GM23338 (cell line): ENCODE data around the gene APC2. TPM values are rescaled to one million over a fixed set of nuclear protein-coding genes. Genes with fewer than 3 reads are reported as not detected.

Source experiments
- ATAC-seq: fragments of 200-7000 bp; cut with Tn5 transposase; 3 replicates; pipeline ENCODE4 v1.9.1; 2020
- DNase-seq: peaks from one replicate; pipeline ENCODE4 v3.0.0-alpha.2; 2015; ENCODE audit warnings: low spot score
- H2AFZ ChIP-seq: fragments of 200-600 bp; sonication (generic); 2 replicates; pipeline ENCODE4 v1.8.0; 2016; ENCODE audit warnings: antibody characterized with exemption, mild to moderate bottlenecking, moderate library complexity
- H3F3A ChIP-seq: fragments of 200-600 bp; sonication (generic); replicated peaks from 2 replicates; pipeline ENCODE4 v1.8.0; 2017; ENCODE audit warnings: antibody characterized with exemption, mixed run types, low read depth
- H3K27ac ChIP-seq: fragments of 200-600 bp; sonication (generic); 2 replicates; pipeline ENCODE4 v1.6.1; 2016; ENCODE audit warnings: low read depth
- H3K27me3 ChIP-seq: fragments of 200-600 bp; sonication (generic); 2 replicates; pipeline ENCODE4 v1.8.0; 2016; ENCODE audit warnings: mild to moderate bottlenecking, mixed run types, moderate library complexity; ENCODE audit not compliant: insufficient read depth
- H3K36me3 ChIP-seq: fragments of 200-600 bp; sonication (generic); 2 replicates; pipeline ENCODE4 v1.8.0; 2016; ENCODE audit warnings: mild to moderate bottlenecking; ENCODE audit not compliant: insufficient read depth
- H3K4me1 ChIP-seq: fragments of 200-600 bp; sonication (generic); 2 replicates; pipeline ENCODE4 v1.8.0; 2016; ENCODE audit warnings: mild to moderate bottlenecking, moderate library complexity; ENCODE audit not compliant: insufficient read depth
- H3K4me2 ChIP-seq: fragments of 200-600 bp; sonication (generic); 2 replicates; pipeline ENCODE4 v1.7.1; 2017; ENCODE audit warnings: mixed run types
- H3K4me3 ChIP-seq: fragments of 200-600 bp; sonication (generic); 2 replicates; pipeline ENCODE4 v1.6.1; 2016; ENCODE audit warnings: mixed run types
- H3K79me2 ChIP-seq: fragments of 200-600 bp; sonication (generic); replicated peaks from 2 replicates; pipeline ENCODE4 v1.8.0; 2017; ENCODE audit warnings: mild to moderate bottlenecking; ENCODE audit not compliant: insufficient read depth
- H3K9me2 ChIP-seq: fragments of 200-600 bp; sonication (generic); 2 replicates; pipeline ENCODE4 v1.8.0; 2017; ENCODE audit not compliant: insufficient read depth
- H4K20me1 ChIP-seq: fragments of 200-600 bp; sonication (generic); replicated peaks from 2 replicates; pipeline ENCODE4 v1.8.0; 2017; ENCODE audit warnings: mild to moderate bottlenecking; ENCODE audit not compliant: insufficient read depth
- H3K27ac Mint-ChIP-seq: 2 replicates; pipeline ENCODE4 v1.8.0; 2020; ENCODE audit warnings: inconsistent platforms, mild to moderate bottlenecking, moderate library complexity, mixed read lengths
- H3K27me3 Mint-ChIP-seq: 3 replicates; pipeline ENCODE4 v1.8.0; 2022; ENCODE audit warnings: low read depth, mild to moderate bottlenecking, moderate library complexity, mixed read lengths, inconsistent platforms; ENCODE audit not compliant: insufficient read depth, poor library complexity
- H3K36me3 Mint-ChIP-seq: 3 replicates; pipeline ENCODE4 v1.8.0; 2021; ENCODE audit warnings: low read depth, mild to moderate bottlenecking, inconsistent platforms, moderate library complexity, mixed read lengths
- H3K4me1 Mint-ChIP-seq: 3 replicates; pipeline ENCODE4 v1.8.0; 2020; ENCODE audit warnings: mild to moderate bottlenecking, inconsistent platforms, mixed read lengths
- H3K4me3 Mint-ChIP-seq: 3 replicates; pipeline ENCODE4 v1.8.0; 2021; ENCODE audit warnings: moderate library complexity, mild to moderate bottlenecking, inconsistent platforms, mixed read lengths
- H3K9me3 Mint-ChIP-seq: 3 replicates; pipeline ENCODE4 v1.8.0; 2020; ENCODE audit warnings: moderate library complexity, mild to moderate bottlenecking, inconsistent platforms, mixed read lengths
- CREB1 ChIP-seq: fragments of 250-450 bp; sonication (Bioruptor Pico); IDR thresholded peaks from 2 replicates; pipeline ENCODE4 v1.5.0; 2020; ENCODE audit warnings: low read depth, mild to moderate bottlenecking, moderate library complexity
- CTCF ChIP-seq, 2 experiments: fragments of 200-600 bp in 1 of 2; sonication (generic) in 1 of 2; conservative IDR thresholded peaks; 2 replicates each; pipeline versions ENCODE4 v1.5.1 to v1.6.1; 2016 to 2017; ENCODE audit warnings: antibody characterized with exemption in 2 of 2, low read depth in 2 of 2, mild to moderate bottlenecking in 2 of 2, moderate library complexity in 1 of 2
- ETS1 ChIP-seq: IDR thresholded peaks from 2 replicates; pipeline ENCODE4 v1.6.1; 2016; ENCODE audit warnings: antibody characterized with exemption
- EZH2 ChIP-seq: fragments of 200-600 bp; sonication (generic); IDR thresholded peaks from one replicate; pipeline ENCODE4 v1.8.0; 2017; ENCODE audit warnings: antibody characterized with exemption, mild to moderate bottlenecking, low read depth; ENCODE audit not compliant: unreplicated experiment
- EZH2phosphoT487 ChIP-seq: fragments of 200-600 bp; sonication (generic); IDR thresholded peaks from one replicate; pipeline ENCODE4 v1.8.1; 2018; ENCODE audit warnings: antibody characterized with exemption; ENCODE audit not compliant: unreplicated experiment
- JUNB ChIP-seq: IDR thresholded peaks from one replicate; pipeline ENCODE4 v1.6.1; 2016; ENCODE audit warnings: antibody characterized with exemption; ENCODE audit not compliant: unreplicated experiment
- NANOG ChIP-seq: IDR thresholded peaks from 2 replicates; pipeline ENCODE4 v1.6.1; 2016; ENCODE audit warnings: antibody characterized with exemption, borderline replicate concordance
- POLR2AphosphoS5 ChIP-seq: IDR thresholded peaks from 2 replicates; pipeline ENCODE4 v1.6.1; 2016; ENCODE audit warnings: antibody characterized with exemption, low read depth
- STAT1 ChIP-seq: IDR thresholded peaks from one replicate; pipeline ENCODE4 v1.6.1; 2016; ENCODE audit warnings: antibody characterized with exemption; ENCODE audit not compliant: unreplicated experiment
- ZNF114 ChIP-seq: fragments of 250-450 bp; sonication (Bioruptor Pico); IDR thresholded peaks from 2 replicates; pipeline ENCODE4 v1.5.0; 2020; ENCODE audit warnings: mild to moderate bottlenecking, moderate library complexity
- ZNF331 ChIP-seq: fragments of 250-450 bp; sonication (Bioruptor Pico); IDR thresholded peaks from 2 replicates; pipeline ENCODE4 v1.5.0; 2020; ENCODE audit warnings: low read depth, mild to moderate bottlenecking, moderate library complexity
- ZNF462 ChIP-seq: fragments of 250-450 bp; sonication (Bioruptor Pico); IDR thresholded peaks from 2 replicates; pipeline ENCODE4 v1.5.0; 2020; ENCODE audit warnings: mild to moderate bottlenecking, moderate library complexity
- polyA plus RNA-seq: library from polyadenylated mRNA; unstranded; fragments of >200 nt; fragmentation: Nextera tagmentation; extraction: Ambion mirVana; gene quantifications from 2 replicates; pipeline ENCODE4 v1.2.1, GENCODE V29; 2016
- total RNA-seq: library from RNA; depleted of rRNA; stranded (reverse); fragments of >200 nt; shearing (Covaris generic); gene quantifications from 2 replicates; pipeline ENCODE4 v1.2.3, GENCODE V29; 2014
- TF ChIP-seq, protein P1 (sequence below): IDR thresholded peaks from one replicate; pipeline ENCODE4 v1.6.1; 2018; ENCODE audit warnings: antibody characterized with exemption; ENCODE audit not compliant: unreplicated experiment

APC2 gene
- total and polyA plus RNA-seq, 2 experiments from 2014 or later, result 1.4 to 18.3 TPM

DNA sequence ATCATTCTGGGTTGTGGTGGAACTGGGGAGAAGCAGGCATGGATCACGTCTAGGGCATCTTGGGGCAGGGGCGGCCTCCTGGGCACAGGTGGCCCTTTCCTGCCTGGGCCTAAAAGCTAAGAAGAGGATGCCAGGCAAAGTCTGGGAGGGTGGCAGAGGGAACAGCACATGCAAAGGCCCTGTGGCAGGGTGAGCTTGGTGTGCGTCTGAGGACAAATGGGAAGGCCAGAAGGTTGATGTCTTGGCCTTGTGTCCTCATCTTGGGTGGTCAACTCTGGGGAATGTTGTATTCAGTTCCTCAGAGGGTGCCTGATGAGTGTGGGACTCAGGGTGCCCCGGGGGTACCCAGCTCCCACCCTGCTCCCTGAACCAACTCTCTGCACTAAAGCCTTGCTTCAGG is 68.5 kb downstream of the APC2 start:
- ATAC-seq, result no peak
- no peaks in the 10 kb centered on the region for H3K79me2 ChIP-seq
- TF ChIP-seq JUNB (no peak), POLR2AphosphoS5 (no peak), EZH2phosphoT487 (no peak), ZNF331 (CRISPR knock-in tag) (no peak), ZNF462 (no peak), EZH2 (no peak), CTCF (conservative IDR thresholded peaks at IDR 0.05; ENCODE audit: low read depth in 2 of 2) (no peak), ZNF114 (CRISPR knock-in tag) (no peak), CREB1 (CRISPR knock-in tag) (no peak), ETS1 (no peak), NANOG (no peak), STAT1 (no peak)
- TF ChIP-seq, protein P1, sequence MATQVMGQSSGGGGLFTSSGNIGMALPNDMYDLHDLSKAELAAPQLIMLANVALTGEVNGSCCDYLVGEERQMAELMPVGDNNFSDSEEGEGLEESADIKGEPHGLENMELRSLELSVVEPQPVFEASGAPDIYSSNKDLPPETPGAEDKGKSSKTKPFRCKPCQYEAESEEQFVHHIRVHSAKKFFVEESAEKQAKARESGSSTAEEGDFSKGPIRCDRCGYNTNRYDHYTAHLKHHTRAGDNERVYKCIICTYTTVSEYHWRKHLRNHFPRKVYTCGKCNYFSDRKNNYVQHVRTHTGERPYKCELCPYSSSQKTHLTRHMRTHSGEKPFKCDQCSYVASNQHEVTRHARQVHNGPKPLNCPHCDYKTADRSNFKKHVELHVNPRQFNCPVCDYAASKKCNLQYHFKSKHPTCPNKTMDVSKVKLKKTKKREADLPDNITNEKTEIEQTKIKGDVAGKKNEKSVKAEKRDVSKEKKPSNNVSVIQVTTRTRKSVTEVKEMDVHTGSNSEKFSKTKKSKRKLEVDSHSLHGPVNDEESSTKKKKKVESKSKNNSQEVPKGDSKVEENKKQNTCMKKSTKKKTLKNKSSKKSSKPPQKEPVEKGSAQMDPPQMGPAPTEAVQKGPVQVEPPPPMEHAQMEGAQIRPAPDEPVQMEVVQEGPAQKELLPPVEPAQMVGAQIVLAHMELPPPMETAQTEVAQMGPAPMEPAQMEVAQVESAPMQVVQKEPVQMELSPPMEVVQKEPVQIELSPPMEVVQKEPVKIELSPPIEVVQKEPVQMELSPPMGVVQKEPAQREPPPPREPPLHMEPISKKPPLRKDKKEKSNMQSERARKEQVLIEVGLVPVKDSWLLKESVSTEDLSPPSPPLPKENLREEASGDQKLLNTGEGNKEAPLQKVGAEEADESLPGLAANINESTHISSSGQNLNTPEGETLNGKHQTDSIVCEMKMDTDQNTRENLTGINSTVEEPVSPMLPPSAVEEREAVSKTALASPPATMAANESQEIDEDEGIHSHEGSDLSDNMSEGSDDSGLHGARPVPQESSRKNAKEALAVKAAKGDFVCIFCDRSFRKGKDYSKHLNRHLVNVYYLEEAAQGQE, result no peak
- no peaks in the 10 kb centered on the region for H3K36me3 ChIP-seq
- H3K27ac ChIP-seq, result no peak overlapping the region
- Mint-ChIP-seq H3K27me3 (peaks cover 29% of the 10 kb centered on the region), H3K4me1 (no peaks in the 10 kb centered on the region), H3K4me3 (no peak overlapping the region), H3K9me3 (peaks cover 5% of the 10 kb centered on the region), H3K27ac (no peak overlapping the region), H3K36me3 (no peaks in the 10 kb centered on the region)
- peaks cover 12% of the 10 kb centered on the region for H3K27me3 ChIP-seq
- H4K20me1 ChIP-seq, result no peaks in the 10 kb centered on the region; the same call in 1 of the 2 replicates
- no peak overlapping the region for H2AFZ ChIP-seq
- H3K4me3 ChIP-seq, result no peak overlapping the region
- no peak for DNase-seq
- H3K4me1 ChIP-seq, result no peaks in the 10 kb centered on the region
- H3K4me2 ChIP-seq, result no peak overlapping the region
- 0 out of 2 replicates have a peak, but pooled peaks cover 4% of the 10 kb centered on the region for H3F3A ChIP-seq
- H3K9me2 ChIP-seq, result no peaks in the 10 kb centered on the region
